RCC 7860 (cell line): ENCODE results near the gene OBP2A.
"Not testable (repeated sequence)": the region's sequence is repeated elsewhere in the genome, so short reads cannot be mapped to it uniquely, and the experiment has no call there.

ENCODE experiments used
- DNase-seq: peaks from one replicate; pipeline ENCODE4 v3.0.0-alpha.2; 2015; ENCODE audit warnings: low spot score
- FAIRE-seq: peaks from 2 replicates; lab custom pipeline; 2012; peaks lifted over from hg19 to GRCh38; lab: Jason Lieb, UNC

Gene OBP2A

GRCh38 chr9:135526089-135526729 lies 19.7 kb upstream of the OBP2A start:
- FAIRE-seq, result no peak
- DNase-seq, result no peak

GRCh38 chr9:135526730-135527571 lies 19.0 kb upstream of the OBP2A start:
- DNase-seq (no peak), FAIRE-seq (no peak)

- FAIRE-seq, DNase-seq: not testable (repeated sequence)
Measured at GRCh38 chr9:135528842-135529435, 17.0 kb upstream of the OBP2A start.

GRCh38 chr9:135530146-135530545 lies 15.8 kb upstream of the OBP2A start:
- DNase-seq (no peak), FAIRE-seq (no peak)

GRCh38 chr9:135531096-135531495 lies 14.8 kb upstream of the OBP2A start:
- DNase-seq, result no peak
- FAIRE-seq, result no peak

- FAIRE-seq (no peak), DNase-seq (no peak)
Measured at GRCh38 chr9:135533113-135533512, 12.8 kb upstream of the OBP2A start.

- DNase-seq (no peak), FAIRE-seq (no peak)
Measured at GRCh38 chr9:135533674-135534073, 12.3 kb upstream of the OBP2A start.

- DNase-seq, FAIRE-seq: not testable (repeated sequence)
Measured at GRCh38 chr9:135534192-135534711, 11.7 kb upstream of the OBP2A start.

GRCh38 chr9:135534826-135535225 lies 11.1 kb upstream of the OBP2A start:
- not testable (repeated sequence) for DNase-seq, FAIRE-seq

GRCh38 chr9:135535631-135536030 lies 10.3 kb upstream of the OBP2A start:
- not testable (repeated sequence) for DNase-seq, FAIRE-seq

- FAIRE-seq, result no peak
- no peak for DNase-seq
Measured at GRCh38 chr9:135536216-135536615, 9.7 kb upstream of the OBP2A start.

GRCh38 chr9:135543262-135543894 lies 2.5 kb upstream of the OBP2A start:
- DNase-seq, result peak; percentile 45
- peak; percentile 76 for FAIRE-seq

GRCh38 chr9:135544981-135545635 lies 818 bp upstream of the OBP2A start:
- no peak for DNase-seq
- FAIRE-seq, result no peak

GRCh38 chr9:135546792-135547617 lies 1.1 kb downstream of the OBP2A start:
- not testable (repeated sequence) for FAIRE-seq, DNase-seq

- FAIRE-seq (no peak), DNase-seq (no peak)
Measured at GRCh38 chr9:135547756-135548736, 2.1 kb downstream of the OBP2A start.

- not testable (repeated sequence) for DNase-seq, FAIRE-seq
Measured at GRCh38 chr9:135549478-135550343, 3.8 kb downstream of the OBP2A start.

- no peak for DNase-seq
- no peak for FAIRE-seq
Measured at GRCh38 chr9:135550344-135550918, 4.5 kb downstream of the OBP2A start.
